Fibroblast of lung (primary cell): ENCODE results near the gene VAC14. TPM values are rescaled to one million over a fixed set of nuclear protein-coding genes. Genes with fewer than 3 reads are reported as not detected.

ENCODE experiments used
- DNase-seq, 2 donors: peaks; one replicate each; pipeline versions ENCODE4 v3.0.0 to v3.0.0-alpha.2; 2010; ENCODE audit warnings: low read depth in 2 of 2
- H2AFZ ChIP-seq: 2 replicates; pipeline ENCODE4 v1.5.1; 2012; ENCODE audit warnings: low read length, control low read depth, inconsistent platforms
- H3K27ac ChIP-seq: 2 replicates; pipeline ENCODE4 v1.5.1; 2011; ENCODE audit warnings: low read length, control low read depth; ENCODE audit not compliant: insufficient read depth
- H3K27me3 ChIP-seq: 2 replicates; pipeline ENCODE4 v1.5.1; 2011; ENCODE audit warnings: mild to moderate bottlenecking, low read length; ENCODE audit not compliant: control insufficient read depth, insufficient read depth
- H3K36me3 ChIP-seq: 2 replicates; pipeline ENCODE4 v1.5.1; 2011; ENCODE audit warnings: low read length; ENCODE audit not compliant: control insufficient read depth, insufficient read depth
- H3K4me1 ChIP-seq: 2 replicates; pipeline ENCODE4 v1.5.1; 2011; ENCODE audit warnings: low read length; ENCODE audit not compliant: control insufficient read depth, insufficient read depth; ENCODE audit errors: extremely low read depth
- H3K4me2 ChIP-seq: 2 replicates; pipeline ENCODE4 v1.5.1; 2011; ENCODE audit warnings: low read length, control low read depth; ENCODE audit not compliant: insufficient read depth; ENCODE audit errors: extremely low read depth
- H3K4me3 ChIP-seq, 4 experiments: fragments of 200-600 bp in 1 of 4; sonication (generic) in 1 of 4; replicated peaks in 1 of 4; 2 replicates each; pipeline ENCODE4 v1.5.1; 2011 to 2016; ENCODE audit warnings: low read length in 4 of 4, low read depth in 3 of 4, mild to moderate bottlenecking in 3 of 4, control low read depth in 2 of 4, inconsistent platforms in 1 of 4, mixed read lengths in 1 of 4; ENCODE audit not compliant: insufficient read depth in 1 of 4; ENCODE audit errors: control extremely low read depth in 1 of 4
- H3K79me2 ChIP-seq: 2 replicates; pipeline ENCODE4 v1.5.1; 2012; ENCODE audit warnings: mild to moderate bottlenecking, low read length, inconsistent platforms; ENCODE audit not compliant: control insufficient read depth, insufficient read depth
- H3K9ac ChIP-seq: 2 replicates; pipeline ENCODE4 v1.5.1; 2011; ENCODE audit warnings: mild to moderate bottlenecking, low read length, control low read depth; ENCODE audit not compliant: insufficient read depth
- H3K9me3 ChIP-seq: 2 replicates; pipeline ENCODE4 v1.5.1; 2012; ENCODE audit warnings: low read depth, low read length; ENCODE audit not compliant: control insufficient read depth, insufficient read depth
- H4K20me1 ChIP-seq: 2 replicates; pipeline ENCODE4 v1.5.1; 2011; ENCODE audit warnings: low read length; ENCODE audit not compliant: control insufficient read depth, insufficient read depth; ENCODE audit errors: extremely low read depth
- EZH2 ChIP-seq: IDR thresholded peaks from 2 replicates; pipeline ENCODE4 v1.5.1; 2012; ENCODE audit warnings: low read length, control low read depth, mild to moderate bottlenecking; ENCODE audit errors: missing control alignments
- polyA plus RNA-seq, 2 donors: library from polyadenylated mRNA; depleted of rRNA in 1 of 2; stranded (reverse) in 1 of 2; unstranded in 1 of 2; fragments of >200 nt; gene quantifications; 2 replicates each; pipeline ENCODE4 v1.2.1, GENCODE V29; 2011 to 2012; ENCODE audit warnings: missing spikeins in 1 of 2
- total RNA-seq: library from RNA; depleted of rRNA; stranded (reverse); fragments of >200 nt; gene quantifications from 2 replicates; pipeline ENCODE4 v1.2.1, GENCODE V29; 2014
- TF ChIP-seq, protein P1 (sequence below), 2 donors: IDR thresholded peaks in 1 of 2; conservative IDR thresholded peaks in 1 of 2; 1 replicate in 1 of 2; 2 replicates in 1 of 2; pipeline ENCODE4 v1.5.1; 2011 to 2012; ENCODE audit warnings: low read length in 2 of 2, control low read depth in 1 of 2, inconsistent platforms in 1 of 2, low read depth in 1 of 2, mild to moderate bottlenecking in 1 of 2

The VAC14 gene
- total and polyA plus RNA-seq, 2 donors (not counting 1 experiment from before 2014, with no cell fraction given): 25.0 to 29.2 TPM

DNA sequence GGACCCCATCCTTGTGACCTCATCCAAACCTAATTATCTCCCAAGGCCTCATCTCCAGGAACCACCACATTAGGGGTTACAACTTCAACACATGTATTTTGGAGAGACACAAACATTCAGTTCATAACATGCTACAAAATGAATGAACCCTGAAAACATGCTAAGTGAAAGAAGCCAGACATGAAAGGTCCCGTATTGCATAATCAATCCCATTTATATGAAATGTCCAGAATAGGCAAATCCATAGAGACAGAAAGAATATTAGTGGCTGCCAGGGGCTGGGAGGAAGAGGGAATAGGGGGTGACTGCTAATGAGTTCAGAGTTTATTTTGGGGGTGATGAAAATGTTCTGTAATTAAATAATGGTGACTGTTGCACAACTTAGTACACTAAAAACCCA is 158.3 kb downstream of the VAC14 start:
- Histone ChIP-seq H3K79me2 (no peaks in the 10 kb centered on the region), H3K36me3 (no peaks in the 10 kb centered on the region), H2AFZ (no peak overlapping the region), H4K20me1 (no peaks in the 10 kb centered on the region), H3K4me1 (no peaks in the 10 kb centered on the region), H3K27ac (no peak overlapping the region), H3K9me3 (no peaks in the 10 kb centered on the region), H3K9ac (no peak overlapping the region), H3K4me3 (no peak overlapping the region), H3K27me3 (no peaks in the 10 kb centered on the region), H3K4me2 (no peak overlapping the region)
- DNase-seq: no peak
- no peak for TF ChIP-seq EZH2
- TF ChIP-seq, protein P1, sequence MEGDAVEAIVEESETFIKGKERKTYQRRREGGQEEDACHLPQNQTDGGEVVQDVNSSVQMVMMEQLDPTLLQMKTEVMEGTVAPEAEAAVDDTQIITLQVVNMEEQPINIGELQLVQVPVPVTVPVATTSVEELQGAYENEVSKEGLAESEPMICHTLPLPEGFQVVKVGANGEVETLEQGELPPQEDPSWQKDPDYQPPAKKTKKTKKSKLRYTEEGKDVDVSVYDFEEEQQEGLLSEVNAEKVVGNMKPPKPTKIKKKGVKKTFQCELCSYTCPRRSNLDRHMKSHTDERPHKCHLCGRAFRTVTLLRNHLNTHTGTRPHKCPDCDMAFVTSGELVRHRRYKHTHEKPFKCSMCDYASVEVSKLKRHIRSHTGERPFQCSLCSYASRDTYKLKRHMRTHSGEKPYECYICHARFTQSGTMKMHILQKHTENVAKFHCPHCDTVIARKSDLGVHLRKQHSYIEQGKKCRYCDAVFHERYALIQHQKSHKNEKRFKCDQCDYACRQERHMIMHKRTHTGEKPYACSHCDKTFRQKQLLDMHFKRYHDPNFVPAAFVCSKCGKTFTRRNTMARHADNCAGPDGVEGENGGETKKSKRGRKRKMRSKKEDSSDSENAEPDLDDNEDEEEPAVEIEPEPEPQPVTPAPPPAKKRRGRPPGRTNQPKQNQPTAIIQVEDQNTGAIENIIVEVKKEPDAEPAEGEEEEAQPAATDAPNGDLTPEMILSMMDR (conservative IDR thresholded peaks at IDR 0.05 in 1 of 2, IDR thresholded peaks at IDR 0.05 in 1 of 2; ENCODE audit: low read depth in 1 of 2, low read length in 2 of 2): no peak

DNA sequence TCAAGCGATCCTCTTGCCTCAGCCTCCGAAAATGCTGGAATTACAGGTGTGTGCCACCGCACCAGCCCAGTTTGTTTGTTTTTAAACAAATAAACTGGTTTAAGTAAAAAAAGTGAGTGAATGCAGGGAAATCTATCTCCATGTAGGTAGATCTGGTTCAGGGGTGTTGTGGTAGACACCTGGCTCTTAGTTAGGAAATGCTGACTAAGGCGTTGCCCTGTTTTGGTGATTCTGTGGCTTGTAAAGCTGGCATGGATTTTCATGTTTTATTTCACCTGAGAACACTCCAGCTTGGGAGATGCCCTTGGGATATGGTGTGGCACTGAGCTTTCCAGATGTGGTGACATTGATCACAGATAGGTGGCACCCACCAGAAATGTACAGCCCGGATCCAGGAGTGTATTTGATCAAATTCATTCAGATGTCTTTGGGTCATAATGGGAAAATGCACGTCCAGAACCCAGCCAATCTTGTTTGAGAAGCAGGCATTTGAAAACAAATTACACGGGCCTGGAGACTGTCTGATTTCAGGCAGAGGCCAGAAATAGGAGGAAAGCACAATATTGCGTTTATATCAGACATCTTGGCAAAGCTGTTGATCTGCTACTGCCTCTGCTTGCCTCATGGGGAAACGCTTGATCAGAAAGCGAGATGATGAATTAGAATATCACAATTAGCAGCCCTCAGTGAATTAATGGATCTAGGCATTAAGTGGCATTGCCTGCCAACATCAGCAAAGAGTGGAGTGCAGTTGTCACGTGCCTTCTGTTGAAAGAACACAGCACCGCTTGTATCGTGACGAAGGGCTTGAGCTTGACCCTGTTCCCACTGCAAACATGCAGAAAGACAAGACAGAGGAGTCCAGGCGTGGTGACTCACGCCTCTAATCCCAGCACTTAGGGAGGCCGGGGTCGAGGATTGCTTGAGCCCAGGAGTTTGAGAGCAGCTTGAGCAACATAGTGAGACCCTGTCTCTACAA is 161.9 kb downstream of the VAC14 start:
- H3K9ac ChIP-seq: no peak overlapping the region
- H2AFZ ChIP-seq: no peak overlapping the region
- no peaks in the 10 kb centered on the region for H3K9me3 ChIP-seq
- peaks cover 7% of the 10 kb centered on the region for H3K4me1 ChIP-seq
- TF ChIP-seq EZH2: no peak
- TF ChIP-seq, protein P1 (conservative IDR thresholded peaks at IDR 0.05 in 1 of 2, IDR thresholded peaks at IDR 0.05 in 1 of 2; ENCODE audit: low read depth in 1 of 2, low read length in 2 of 2): peak in 1 of 2 donors; percentile 24
- no peaks in the 10 kb centered on the region for H3K36me3 ChIP-seq
- H3K27me3 ChIP-seq: no peaks in the 10 kb centered on the region
- no peak overlapping the region for H3K27ac ChIP-seq
- H3K79me2 ChIP-seq: no peaks in the 10 kb centered on the region
- H4K20me1 ChIP-seq: no peaks in the 10 kb centered on the region
- no peak overlapping the region for H3K4me3 ChIP-seq
- no peak overlapping the region for H3K4me2 ChIP-seq
- DNase-seq: peak; percentile 80 to 91

Other genes with a start within 250 kb of the VAC14 start
- gene IL34, start 154.6 kb downstream of the VAC14 start, total RNA-seq: 5.1 and 5.4 TPM in 2 replicates
- 0.45 and 0.70 TPM in 2 replicates for gene IL34, start 154.6 kb downstream of the VAC14 start, polyA plus RNA-seq
- 81.7 and 126 TPM in 2 replicates for gene MTSS2, start 115.1 kb downstream of the VAC14 start, total RNA-seq
- 90.4 and 131 TPM in 2 replicates for gene MTSS2, start 115.1 kb downstream of the VAC14 start, polyA plus RNA-seq